CD4-positive, alpha-beta T cell treated with Interleukin-6 for 4 hours (primary cell): ENCODE measurements around the gene SH2D3C.

Source experiments
- DNase-seq: peaks from one replicate; pipeline ENCODE4 v3.0.0-alpha.2; 2020; ENCODE audit warnings: mixed read lengths

Gene SH2D3C

GRCh38 chr9:127715470-127716337 is 62.8 kb downstream of the SH2D3C start, which contains the start of the genes PTRH1 and TTC16:
Gene PTRH1 (minus strand): TSS chr9:127715663. CDS start chr9:127715639, 24 bp downstream.
Gene TTC16 (plus strand): TSS chr9:127716079. CDS start chr9:127716146, 67 bp downstream.
- DNase-seq = peak; percentile 98

GRCh38 chr9:127714951-127715469 is 63.5 kb downstream of the SH2D3C start:
- DNase-seq = no peak

GRCh38 chr9:127714020-127714750 is 64.3 kb downstream of the SH2D3C start:
- no peak for DNase-seq

GRCh38 chr9:127712867-127713266 is 65.6 kb downstream of the SH2D3C start:
- no peak for DNase-seq

- DNase-seq = no peak
Observed at GRCh38 chr9:127712371-127712770, 66.1 kb downstream of the SH2D3C start.

- no peak for DNase-seq
Observed at GRCh38 chr9:127711831-127712274, 66.6 kb downstream of the SH2D3C start.

- no peak for DNase-seq
Observed at GRCh38 chr9:127711226-127711701, 67.2 kb downstream of the SH2D3C start.

- DNase-seq = no peak
Observed at GRCh38 chr9:127710204-127710783, 68.2 kb downstream of the SH2D3C start.

- no peak for DNase-seq
Observed at GRCh38 chr9:127708952-127709587, 69.4 kb downstream of the SH2D3C start.

GRCh38 chr9:127707766-127708165 is 70.7 kb downstream of the SH2D3C start:
- peak; percentile 48 for DNase-seq

GRCh38 chr9:127706836-127707241 is 71.6 kb downstream of the SH2D3C start, which contains the start of gene CFAP157:
Gene CFAP157 (plus strand): TSS chr9:127706988. CDS start chr9:127707032, 44 bp downstream.
- no peak for DNase-seq

GRCh38 chr9:127705577-127706379 is 72.7 kb downstream of the SH2D3C start:
- no peak for DNase-seq

GRCh38 chr9:127703289-127703946 is 75.0 kb downstream of the SH2D3C start:
- DNase-seq = no peak

GRCh38 chr9:127700594-127701255 is 77.7 kb downstream of the SH2D3C start:
- DNase-seq = no peak

- no peak for DNase-seq
Observed at GRCh38 chr9:127700140-127700539, 78.3 kb downstream of the SH2D3C start.

- peak; percentile 87 for DNase-seq
Observed at GRCh38 chr9:127698985-127699670, 79.3 kb downstream of the SH2D3C start.

- DNase-seq = no peak
Observed at GRCh38 chr9:127698386-127698785, 80.1 kb downstream of the SH2D3C start.

GRCh38 chr9:127697575-127697974 is 80.9 kb downstream of the SH2D3C start:
- no peak for DNase-seq

- no peak for DNase-seq
Observed at GRCh38 chr9:127694890-127695720, 83.4 kb downstream of the SH2D3C start.
